Gastroesophageal sphincter (tissue), 3 donors: ENCODE data around the gene PDCD4.

Source experiments
- CTCF ChIP-seq, 4 experiments: fragments of 200-600 bp in 2 of 4; fragments of 450-650 bp in 2 of 4; sonication (generic) in 1 of 4; IDR thresholded peaks; one replicate each; pipeline ENCODE4 v1.5.1; 2017 to 2019; ENCODE audit warnings: antibody characterized with exemption in 4 of 4, mild to moderate bottlenecking in 2 of 4, moderate library complexity in 2 of 4
- POLR2A ChIP-seq, 2 donors: fragments of 450-650 bp; IDR thresholded peaks; one replicate each; pipeline ENCODE4 v1.6.1; 2017; ENCODE audit warnings: antibody characterized with exemption in 2 of 2, mild to moderate bottlenecking in 2 of 2, moderate library complexity in 1 of 2
- POLR2AphosphoS5 ChIP-seq: sonication (generic); formaldehyde crosslinking; IDR thresholded peaks from one replicate; pipeline ENCODE4 v1.6.1; 2017; ENCODE audit warnings: antibody characterized with exemption

DNA sequence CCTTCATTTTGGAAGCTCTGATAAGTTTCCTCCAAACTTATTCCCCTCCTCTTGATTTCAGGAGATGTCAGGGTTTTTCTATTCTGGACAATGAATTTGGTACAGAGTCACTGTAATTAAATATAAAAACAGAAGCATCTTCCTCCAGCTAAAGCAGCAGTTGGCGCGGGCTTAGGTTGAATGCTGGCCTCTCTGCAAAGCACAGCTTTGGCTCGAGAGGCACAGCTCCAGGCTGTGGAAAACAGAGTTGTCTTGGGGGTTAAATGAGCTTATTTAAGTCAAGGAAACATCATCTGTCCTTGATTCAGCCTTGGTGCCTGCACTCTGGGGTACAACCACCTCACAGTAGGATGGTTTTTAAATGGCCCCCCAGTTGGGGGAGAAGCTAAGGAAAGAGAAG is 35.0 kb upstream of the PDCD4 start:
- TF ChIP-seq POLR2A (IDR thresholded peaks at IDR 0.05) = no peak
- TF ChIP-seq CTCF (IDR thresholded peaks at IDR 0.05) = no peak
- TF ChIP-seq POLR2AphosphoS5 = no peak
